K562 (cell line): ENCODE measurements around the gene CCDC167. TPM values are rescaled to one million over a fixed set of nuclear protein-coding genes. Genes with fewer than 3 reads are reported as not detected.
A peak's percentile ranks its signal among the peaks of the same experiment; 100 is the strongest.
"Not testable (repeated sequence)": the region's sequence is repeated elsewhere in the genome, so short reads cannot be mapped to it uniquely, and the experiment has no call there.

Source experiments
- ATAC-seq: fragments of 200-7000 bp; cut with Tn5 transposase; 3 replicates; pipeline ENCODE4 v1.9.1; 2020; ENCODE audit warnings: moderate library complexity
- BruUV-seq: library from RNA; stranded (reverse); fragments of 400-500 nt; replicated peaks from 2 replicates; lab custom pipeline; 2021; lab: Mats Ljungman, UMichigan
- CTCF ChIA-PET: fragments of 300-600 bp; formaldehyde crosslinking; extraction: SDS; loops from one replicate; lab custom pipeline; 2021; ENCODE audit warnings: low intra/inter-chr PET ratio; lab: Yijun Ruan, JAX
- POLR2A ChIA-PET: fragments of 300-600, 350-650 bp; sonication (Branson Sonifier 250); formaldehyde crosslinking; extraction: SDS; loops from one replicate; lab custom pipeline; 2021; ENCODE audit warnings: antibody characterized with exemption, inconsistent platforms; lab: Yijun Ruan, JAX
- DNase-seq, 4 experiments: peaks; one replicate each; pipeline versions ENCODE4 v3.0.0 to v3.0.0-alpha.2; 2011 to 2018; ENCODE audit warnings: low spot score in 3 of 4, mixed read lengths in 3 of 4; ENCODE audit errors: extremely low read depth in 1 of 4
- FAIRE-seq: peaks from 2 replicates; lab custom pipeline; 2011; peaks lifted over from hg19 to GRCh38; lab: Jason Lieb, UNC
- H2AFZ ChIP-seq: 2 replicates; pipeline ENCODE4 v1.6.0; 2011; ENCODE audit warnings: low read depth, low read length, control low read depth, inconsistent platforms
- H3K27ac ChIP-seq: fragments of 200-600 bp; 3 replicates; pipeline ENCODE4 v1.8.0; 2011; ENCODE audit warnings: low read depth, mild to moderate bottlenecking, control low read depth, inconsistent platforms, low read length, moderate library complexity, mixed read lengths; ENCODE audit errors: extremely low read depth
- H3K27me3 ChIP-seq, 2 experiments: fragments of 300-600 bp in 1 of 2; 2 replicates in 1 of 2; 3 replicates in 1 of 2; pipeline versions ENCODE4 v1.6.0 to v1.8.0; 2011; ENCODE audit warnings: inconsistent platforms in 2 of 2, low read length in 2 of 2, mild to moderate bottlenecking in 1 of 2, mixed read lengths in 1 of 2, moderate library complexity in 1 of 2; ENCODE audit not compliant: control insufficient read depth in 2 of 2, insufficient read depth in 2 of 2
- H3K36me3 ChIP-seq: fragments of 300-600 bp; 3 replicates; pipeline ENCODE4 v1.8.0; 2011; ENCODE audit warnings: mild to moderate bottlenecking, low read length, inconsistent platforms; ENCODE audit not compliant: control insufficient read depth, insufficient read depth
- H3K4me1 ChIP-seq, 2 experiments: fragments of 200-600 bp in 1 of 2; replicated peaks in 1 of 2; 2 replicates in 1 of 2; 3 replicates in 1 of 2; pipeline versions ENCODE4 v1.5.1 to v1.8.0; 2011; ENCODE audit warnings: inconsistent platforms in 2 of 2, low read length in 2 of 2, mild to moderate bottlenecking in 1 of 2, mixed read lengths in 1 of 2, moderate library complexity in 1 of 2; ENCODE audit not compliant: control insufficient read depth in 2 of 2, insufficient read depth in 2 of 2
- H3K4me2 ChIP-seq: 2 replicates; pipeline ENCODE4 v1.6.1; 2011; ENCODE audit warnings: low read length, control low read depth, inconsistent platforms, mixed read lengths; ENCODE audit not compliant: insufficient read depth
- H3K4me3 ChIP-seq: fragments of 200-600 bp; sonication (generic), shearing (Covaris generic); 2 replicates; pipeline ENCODE4 v1.5.1; 2016; ENCODE audit warnings: control low read depth, inconsistent platforms
- H3K79me2 ChIP-seq: fragments of 200-600 bp; 3 replicates; pipeline ENCODE4 v1.8.0; 2011; ENCODE audit warnings: low read length, inconsistent platforms; ENCODE audit not compliant: control insufficient read depth, insufficient read depth
- H3K9ac ChIP-seq, 2 experiments: 2 replicates each; pipeline versions ENCODE4 v1.6.0 to v1.6.1; 2011; ENCODE audit warnings: low read depth in 2 of 2, low read length in 2 of 2, control low read depth in 1 of 2, inconsistent platforms in 1 of 2, mild to moderate bottlenecking in 1 of 2, mixed read lengths in 1 of 2; ENCODE audit not compliant: insufficient read depth in 1 of 2
- H3K9me1 ChIP-seq: one replicate; pipeline ENCODE4 v1.6.0; 2011; ENCODE audit warnings: inconsistent platforms, mild to moderate bottlenecking, low read length, moderate library complexity; ENCODE audit not compliant: control insufficient read depth, insufficient read depth
- H3K9me3 ChIP-seq: replicated peaks from 2 replicates; pipeline ENCODE4 v1.5.1; 2011; ENCODE audit warnings: low read depth, low read length, inconsistent platforms; ENCODE audit not compliant: control insufficient read depth, insufficient read depth
- H4K20me1 ChIP-seq: replicated peaks from 2 replicates; pipeline ENCODE4 v1.6.1; 2011; ENCODE audit warnings: low read length, inconsistent platforms, mixed read lengths; ENCODE audit not compliant: control insufficient read depth, insufficient read depth
- ASH1L ChIP-seq: fragments of 450-650 bp; IDR thresholded peaks from 2 replicates; pipeline ENCODE4 v1.6.1; 2018; ENCODE audit warnings: borderline replicate concordance, mild to moderate bottlenecking, low read depth; ENCODE audit not compliant: partially characterized antibody
- CEBPB ChIP-seq: fragments of 450-650 bp; IDR thresholded peaks from 2 replicates; pipeline ENCODE4 v1.6.1; 2016; ENCODE audit warnings: missing genetic modification characterization, missing compliant biosample characterization
- CREM ChIP-seq: IDR thresholded peaks from 2 replicates; pipeline ENCODE4 v1.6.1; 2014; ENCODE audit warnings: antibody characterized with exemption, low read depth
- E4F1 ChIP-seq: fragments of 250-450 bp; sonication (Bioruptor Pico); IDR thresholded peaks from 2 replicates; pipeline ENCODE4 v1.5.0; 2021; ENCODE audit warnings: mild to moderate bottlenecking, borderline replicate concordance
- FOS ChIP-seq: IDR thresholded peaks from 3 replicates; pipeline ENCODE4 v1.6.1; 2011; ENCODE audit not compliant: insufficient read length; ENCODE audit errors: extremely low read depth
- HNRNPL ChIP-seq: fragments of 200-400 bp; formaldehyde crosslinking; IDR thresholded peaks from 2 replicates; pipeline ENCODE4 v1.6.1; 2017; ENCODE audit warnings: low read depth, mild to moderate bottlenecking, low read length
- MAFG ChIP-seq: fragments of 450-650 bp; conservative IDR thresholded peaks from 2 replicates; pipeline ENCODE4 v1.6.1; 2016; ENCODE audit warnings: missing genetic modification characterization, missing compliant biosample characterization
- MEIS2 ChIP-seq: fragments of 450-650 bp; IDR thresholded peaks from 2 replicates; pipeline ENCODE4 v1.6.1; 2014; ENCODE audit warnings: mild to moderate bottlenecking; ENCODE audit not compliant: partially characterized antibody
- NFYB ChIP-seq: IDR thresholded peaks from 2 replicates; pipeline ENCODE4 v1.6.1; 2011; ENCODE audit warnings: mild to moderate bottlenecking, moderate library complexity; ENCODE audit not compliant: insufficient read length; ENCODE audit errors: extremely low read depth
- THAP12 ChIP-seq: fragments of 250-450 bp; sonication (Bioruptor Pico); IDR thresholded peaks from 2 replicates; pipeline ENCODE4 v1.9.0; 2021; ENCODE audit warnings: mild to moderate bottlenecking, inconsistent platforms
- YBX1 ChIP-seq: fragments of 450-650 bp; IDR thresholded peaks from 2 replicates; pipeline ENCODE4 v1.7.1; 2016; ENCODE audit warnings: mild to moderate bottlenecking
- ZNF274 ChIP-seq: IDR thresholded peaks from 2 replicates; pipeline ENCODE4 v1.6.1; 2011; ENCODE audit warnings: low read depth, mild to moderate bottlenecking, low read length, moderate library complexity, borderline replicate concordance
- ZNF316 ChIP-seq: fragments of 450-650 bp; IDR thresholded peaks from 2 replicates; pipeline ENCODE4 v1.6.1; 2016
- WGBS: fragments of 100-300 bp; shearing (Covaris generic); methylation state at CpG from one replicate; pipeline ENCODE4 v1.1.6; 2016; ENCODE audit warnings: low coverage, mixed read lengths; ENCODE audit not compliant: insufficient coverage; ENCODE audit errors: missing lambda C conversion rate; 5-methylcytosine and 5-hydroxymethylcytosine counted together
- in situ Hi-C: fragments of 300-500 bp; cut with MboI; formaldehyde crosslinking; loops from 4 replicates; pipeline ENCODE4 v1.15.0; 2018; ENCODE audit warnings: inconsistent platforms, mixed read lengths
- intact Hi-C: fragments of 100-400 bp; cut with micrococcal nuclease; formaldehyde crosslinking; loops from 2 replicates; pipeline ENCODE4 v1.14.2; 2022
- polyA plus RNA-seq, 8 experiments: library from polyadenylated mRNA; depleted of rRNA in 4 of 8; stranded (reverse) in 5 of 8; unstranded in 3 of 8; fragments of >200 nt; fragmentation: Nextera tagmentation in 2 of 8; fragmentation: Illumina TruSeq in 1 of 8; extraction: Ambion mirVana in 2 of 8; extraction: Trizol in 1 of 8; gene quantifications; 2 replicates each; pipeline versions ENCODE4 v1.2.1 to v1.2.3, GENCODE V29; 2011 to 2014; ENCODE audit warnings: inconsistent platforms in 1 of 8, missing spikeins in 1 of 8
- total RNA-seq, 7 experiments: library from RNA; depleted of rRNA in 6 of 7; stranded (reverse); fragments of >200 nt in 6 of 7; fragmentation: Illumina TruSeq in 2 of 7; extraction: Trizol in 2 of 7; gene quantifications; 2 replicates each; pipeline versions ENCODE4 v1.2.1 to v1.2.3, GENCODE V29; 2011 to 2021; ENCODE audit warnings: low replicate concordance in 1 of 7

The CCDC167 gene
- total and polyA plus RNA-seq, 9 of the 15 experiments (the other 6 are each of a cell fraction or from before 2014, with no cell fraction given) = 26.0 to 114 (median 45.2) TPM

- no peak for TF ChIP-seq HNRNPL
- TF ChIP-seq E4F1 (CRISPR knock-in tag) = no peak
- no peak for TF ChIP-seq ZNF274
- TF ChIP-seq CEBPB (tag) = peak; percentile 77
- peak; percentile 74 for TF ChIP-seq MEIS2
- TF ChIP-seq YBX1 = no peak
- no peak for TF ChIP-seq CREM
- TF ChIP-seq, all 486 proteins: peak for 7
Measured at GRCh38 chr6:37501632-37502491, 2.2 kb upstream of the CCDC167 start (continued).

GRCh38 chr6:37500904-37501303 lies 1.2 kb upstream of the CCDC167 start:
- ChIA-PET CTCF (interaction anchor here (0.6 kb wide), 1 partner anchor 1346 kb away, joined by 3 read pairs; no protein-coding TSS in a partner anchor), POLR2A (interaction anchor here (0.6 to 1.5 kb wide), 6 partner anchors 9 to 86 kb away, joined by 3 read pairs; no protein-coding TSS in a partner anchor)
- H3K9me3 ChIP-seq, H3K9me1 ChIP-seq, H3K36me3 ChIP-seq, FAIRE-seq, ATAC-seq, H3K4me3 ChIP-seq, BruUV-seq, intact Hi-C loops, H4K20me1 ChIP-seq, H3K4me2 ChIP-seq, in situ Hi-C loops, DNase-seq, H3K27ac ChIP-seq, H3K9ac ChIP-seq, H3K27me3 ChIP-seq, H3K79me2 ChIP-seq: not testable (repeated sequence)
- peaks cover 11 to 26% of the 10 kb centered on the region in 2 experiments; a peak in 3 of 5 replicates for H3K4me1 ChIP-seq
- WGBS = 80% methylated on average over 6 of the region's 6 CpGs
- TF ChIP-seq FOS (peak; percentile 21), ASH1L (peak; percentile 57), ZNF316 (peak; percentile 79), MAFG (tag) (0 out of 2 replicates have a peak, but pooled peaks have one; percentile 21), THAP12 (CRISPR knock-in tag) (0 out of 2 replicates have a peak, but pooled peaks have one; percentile 25), NFYB (peak; percentile 79)
- peak overlapping the region; percentile 95; the same call in 1 of the 2 replicates for H2AFZ ChIP-seq
